Muscle of leg (tissue), 11 donors: ENCODE data around the gene C9orf78. TPM values are rescaled to one million over a fixed set of nuclear protein-coding genes. Genes with fewer than 3 reads are reported as not detected.

Experiments used
- DNase-seq: peaks from one replicate; pipeline ENCODE4 v3.0.0; 2013
- H3K27ac ChIP-seq: one replicate; pipeline ENCODE4 v1.5.1; 2013; ENCODE audit warnings: mild to moderate bottlenecking, low read length, control low read depth
- H3K27me3 ChIP-seq: one replicate; pipeline ENCODE4 v1.6.1; 2013; ENCODE audit warnings: low read length; ENCODE audit not compliant: control insufficient read depth, insufficient read depth
- H3K36me3 ChIP-seq: one replicate; pipeline ENCODE4 v1.6.1; 2013; ENCODE audit warnings: low read length; ENCODE audit not compliant: control insufficient read depth, insufficient read depth
- H3K4me1 ChIP-seq: one replicate; pipeline ENCODE4 v1.6.1; 2013; ENCODE audit warnings: low read length; ENCODE audit not compliant: control insufficient read depth, insufficient read depth
- H3K4me3 ChIP-seq: one replicate; pipeline ENCODE4 v1.5.1; 2013; ENCODE audit warnings: low read length, control low read depth
- H3K9me3 ChIP-seq: replicated peaks from 2 replicates; pipeline ENCODE4 v1.6.1; 2013; ENCODE audit warnings: low read depth, low read length; ENCODE audit not compliant: control insufficient read depth
- WGBS: methylation state at CpG from one replicate; pipeline ENCODE4 v1.1.5; 2013; ENCODE audit warnings: missing lambda C conversion rate; ENCODE audit not compliant: insufficient coverage; 5-methylcytosine and 5-hydroxymethylcytosine counted together
- polyA plus RNA-seq, 8 donors: library from polyadenylated mRNA; unstranded; fragments of 120-200 nt; gene quantifications; one replicate each; pipeline versions ENCODE4 v1.2.1 to v1.2.3, GENCODE V29; 2013; ENCODE audit warnings: inconsistent platforms in 1 of 8, low replicate concordance in 1 of 8; ENCODE audit not compliant: insufficient read length in 8 of 8, insufficient read depth in 1 of 8
- total RNA-seq: library from RNA; stranded (reverse); fragments of 120-200 nt; gene quantifications from one replicate; pipeline ENCODE4 v1.2.4, GENCODE V29; 2013

The C9orf78 gene
- total and polyA plus RNA-seq, 9 donors = 36.2 to 62.3 (median 50.1) TPM

GRCh38 chr9:129840034-129840433 is 5.0 kb upstream of the C9orf78 start:
- Histone ChIP-seq H3K27ac (no peak overlapping the region), H3K9me3 (no peaks in the 10 kb centered on the region), H3K4me1 (peaks cover 9% of the 10 kb centered on the region), H3K4me3 (no peak overlapping the region), H3K36me3 (peaks cover 9% of the 10 kb centered on the region), H3K27me3 (no peaks in the 10 kb centered on the region)
- 84% methylated on average over 6 of the region's 8 CpGs for WGBS
- DNase-seq = no peak

DNA sequence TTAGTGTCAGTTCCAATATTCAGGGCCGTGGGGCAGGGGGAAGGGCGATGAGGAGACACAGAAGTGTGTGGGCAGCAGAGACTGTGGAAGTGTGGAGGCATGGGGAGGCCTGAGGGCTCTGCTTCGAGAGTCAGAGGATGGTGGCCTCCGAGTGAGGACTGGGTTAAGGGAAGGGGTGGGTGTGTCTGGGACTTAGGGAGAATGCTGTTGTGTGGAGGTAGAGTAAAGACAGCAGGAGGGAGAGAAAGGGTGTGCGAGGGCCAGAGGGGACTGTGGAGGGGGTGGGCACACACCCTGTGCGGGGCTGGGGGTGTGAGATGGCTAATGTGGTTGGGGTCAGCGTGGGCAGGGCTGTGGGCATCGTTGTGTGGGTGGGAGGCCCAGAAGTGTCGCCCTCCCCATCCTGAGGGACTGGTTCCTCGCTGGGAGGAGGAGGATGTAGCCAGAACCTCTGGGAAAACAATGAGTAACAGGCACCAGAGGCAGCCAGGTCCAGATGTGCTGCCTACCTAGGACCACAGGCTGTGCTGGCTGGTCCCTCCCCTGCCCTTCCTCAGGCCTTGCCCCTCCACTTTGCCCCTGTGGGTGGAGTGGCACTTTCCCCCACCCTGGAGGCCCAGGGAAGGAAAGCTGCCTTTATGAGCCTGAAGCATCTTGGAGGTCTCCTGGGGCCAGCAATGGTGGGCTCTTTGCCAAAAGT is 4.4 kb upstream of the C9orf78 start:
- no peak for DNase-seq
- Histone ChIP-seq H3K4me3 (no peak overlapping the region), H3K27me3 (no peaks in the 10 kb centered on the region), H3K4me1 (peaks cover 9% of the 10 kb centered on the region), H3K9me3 (no peaks in the 10 kb centered on the region), H3K27ac (no peak overlapping the region), H3K36me3 (peaks cover 9% of the 10 kb centered on the region)
- WGBS = 62% methylated on average over 9 of the region's 10 CpGs

DNA sequence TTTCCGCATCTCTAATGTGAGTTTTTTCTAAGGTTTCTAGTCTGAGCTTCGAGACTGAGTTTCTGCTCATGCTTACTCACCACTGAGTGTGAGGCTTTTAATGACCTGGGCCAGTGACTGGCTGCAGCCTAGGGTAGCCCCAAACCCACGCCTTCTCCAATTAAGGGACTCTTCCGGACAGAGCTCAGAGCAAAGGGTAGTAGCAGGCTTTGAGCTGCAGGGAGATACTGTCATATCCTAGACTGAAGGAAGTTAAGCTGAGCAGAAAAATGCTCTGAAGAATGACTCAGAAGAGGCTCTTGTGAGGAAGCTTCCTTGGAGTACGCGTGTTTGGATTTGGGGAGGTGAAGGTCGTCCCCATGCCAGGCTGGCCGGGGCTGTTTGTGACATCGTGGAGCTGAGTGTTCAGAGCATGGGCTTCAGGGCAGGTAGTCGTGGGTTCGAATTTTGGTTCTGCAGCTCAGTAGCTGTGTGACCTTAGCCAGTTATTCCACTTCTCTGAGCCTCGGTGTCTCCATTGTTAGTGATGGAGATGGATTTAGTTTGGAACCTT is 3.7 kb upstream of the C9orf78 start:
- WGBS = 78% methylated on average over 10 of the region's 12 CpGs
- H3K27me3 ChIP-seq = no peaks in the 10 kb centered on the region
- H3K4me3 ChIP-seq = no peak overlapping the region
- no peaks in the 10 kb centered on the region for H3K9me3 ChIP-seq
- peaks cover 9% of the 10 kb centered on the region for H3K36me3 ChIP-seq
- peaks cover 12% of the 10 kb centered on the region for H3K4me1 ChIP-seq
- no peak overlapping the region for H3K27ac ChIP-seq
- no peak for DNase-seq

DNA sequence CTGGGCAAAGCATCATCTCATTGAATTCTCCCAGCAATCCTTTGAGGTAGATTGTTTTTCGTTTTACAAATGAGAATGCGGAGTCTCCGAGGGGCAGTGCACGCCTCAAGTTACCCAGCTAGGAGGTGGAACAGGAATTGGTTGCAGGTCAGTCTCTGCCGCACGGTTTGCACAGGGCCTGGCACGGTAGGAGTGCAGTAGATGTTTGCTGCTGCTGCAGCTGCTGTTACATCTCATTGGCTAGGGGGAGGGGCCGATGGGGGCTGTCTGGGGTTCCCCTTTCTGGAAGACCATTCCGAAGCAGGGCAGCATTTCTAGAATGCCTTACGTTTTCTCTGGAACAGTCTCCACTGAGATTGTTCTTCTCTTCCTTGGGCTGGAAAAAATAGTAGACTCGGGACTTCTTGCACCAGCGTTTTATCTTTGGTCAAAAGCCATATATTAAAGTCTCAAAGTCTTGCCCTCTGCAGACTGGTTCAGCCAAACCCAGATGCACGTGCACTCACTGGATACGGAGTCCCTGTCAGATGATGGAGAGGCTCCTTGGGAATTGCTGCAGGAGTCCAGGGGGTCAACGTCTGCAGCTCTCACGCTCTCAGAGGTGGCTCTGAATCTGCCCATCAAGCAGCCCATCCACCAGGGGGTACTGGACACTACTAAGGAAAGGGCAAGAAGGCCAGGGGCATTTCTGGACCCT is 1.4 kb upstream of the C9orf78 start:
- H3K9me3 ChIP-seq = no peaks in the 10 kb centered on the region
- H3K27me3 ChIP-seq = no peaks in the 10 kb centered on the region
- peaks cover 12% of the 10 kb centered on the region for H3K4me1 ChIP-seq
- H3K4me3 ChIP-seq = peak overlapping the region; percentile 84
- H3K36me3 ChIP-seq = peaks cover 22% of the 10 kb centered on the region
- H3K27ac ChIP-seq = no peak overlapping the region
- DNase-seq = no peak
- WGBS = 22% methylated on average over 14 of the region's 16 CpGs

DNA sequence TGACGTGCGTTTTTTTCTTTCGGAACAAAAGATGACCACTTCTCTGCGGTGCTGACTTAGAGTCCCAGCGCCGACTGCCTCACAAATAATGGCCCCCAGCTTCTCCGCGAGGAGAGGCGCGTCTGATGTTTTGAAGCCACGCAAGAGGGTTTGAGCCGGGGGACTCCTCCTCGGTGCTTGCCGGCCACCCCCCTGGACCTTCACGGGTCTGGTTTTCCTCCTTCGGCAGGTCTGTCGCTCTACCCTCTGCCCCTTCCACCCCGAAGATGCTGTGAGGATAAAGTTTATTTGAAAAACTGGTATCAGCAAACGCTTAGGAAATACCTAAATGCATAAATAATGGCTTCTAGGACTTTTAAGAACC is 767 bp upstream of the C9orf78 start:
- H3K9me3 ChIP-seq = no peaks in the 10 kb centered on the region
- H3K4me1 ChIP-seq = peaks cover 12% of the 10 kb centered on the region
- peak overlapping the region; percentile 18 for H3K27ac ChIP-seq
- WGBS = 1% methylated on average over 11 of the region's 19 CpGs
- H3K36me3 ChIP-seq = peaks cover 24% of the 10 kb centered on the region
- no peak for DNase-seq
- no peaks in the 10 kb centered on the region for H3K27me3 ChIP-seq
- H3K4me3 ChIP-seq = peak overlapping the region; percentile 84

DNA sequence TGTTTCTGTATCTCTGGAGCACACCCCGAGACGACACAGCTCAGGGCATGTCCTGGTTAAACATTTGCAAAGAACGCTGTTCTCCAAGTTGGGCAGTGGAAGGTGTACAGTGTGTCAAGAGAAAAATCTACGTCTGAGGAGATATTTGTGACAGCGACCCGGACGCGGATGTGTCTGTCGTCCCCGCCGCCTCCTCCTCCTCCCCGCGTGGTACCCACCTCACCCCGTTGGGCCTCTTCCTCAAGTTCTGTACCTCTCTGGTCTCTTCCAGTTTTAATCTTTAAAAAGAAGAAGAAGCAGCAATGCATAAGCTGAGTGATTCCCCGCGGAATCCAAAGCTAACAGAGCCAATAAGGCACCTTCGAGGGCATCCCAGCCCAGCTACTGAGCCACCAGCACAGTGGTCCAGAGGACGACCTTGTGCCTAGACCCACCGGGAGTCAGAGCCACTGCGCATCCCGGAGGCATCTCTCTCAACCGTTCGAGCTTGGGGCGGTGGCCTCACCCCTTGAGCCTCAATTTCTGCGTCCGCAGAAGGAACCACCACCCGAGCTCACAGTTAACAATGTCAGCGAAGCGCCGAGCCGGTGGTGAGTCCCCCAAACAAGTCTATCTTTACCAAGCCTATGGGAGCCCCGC is 467 bp downstream of the C9orf78 start:
- Histone ChIP-seq H3K27me3 (no peaks in the 10 kb centered on the region), H3K9me3 (no peaks in the 10 kb centered on the region), H3K27ac (peak overlapping the region; percentile 75), H3K4me3 (peak overlapping the region; percentile 84), H3K4me1 (peaks cover 12% of the 10 kb centered on the region), H3K36me3 (peaks cover 35% of the 10 kb centered on the region)
- 2% methylated on average over 21 of the region's 32 CpGs for WGBS
- no peak for DNase-seq

DNA sequence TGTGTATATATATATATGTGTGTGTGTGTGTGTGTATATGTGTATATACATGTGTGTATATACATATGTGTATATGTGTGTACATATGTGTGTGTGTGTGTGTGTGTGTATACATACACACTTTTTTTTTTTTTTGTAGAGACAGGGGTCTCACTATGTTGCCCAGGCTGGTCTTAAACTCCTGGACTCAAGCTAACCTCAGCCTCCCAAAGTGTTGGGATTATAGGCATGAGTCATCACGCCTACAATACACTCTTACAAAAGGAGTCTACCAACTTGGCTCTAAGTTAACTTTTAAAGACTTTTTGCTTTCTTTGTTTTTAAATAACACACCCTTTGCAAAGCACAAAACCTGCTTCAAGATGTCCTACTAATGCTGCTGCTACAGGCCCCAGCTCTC is 2.1 kb downstream of the C9orf78 start:
- WGBS = no CpG with 5 or more reads among the region's 1 CpG
- H3K27ac ChIP-seq = no peak overlapping the region
- H3K36me3 ChIP-seq = peaks cover 50% of the 10 kb centered on the region

GRCh38 chr9:129828969-129829368 is 6.1 kb downstream of the C9orf78 start:
- H3K9me3 ChIP-seq = no peaks in the 10 kb centered on the region
- no peak overlapping the region for H3K4me3 ChIP-seq
- no peak for DNase-seq
- WGBS = 95% methylated on average over 10 of the region's 10 CpGs
- no peaks in the 10 kb centered on the region for H3K4me1 ChIP-seq
- H3K27me3 ChIP-seq = no peaks in the 10 kb centered on the region
- H3K36me3 ChIP-seq = peaks cover 48% of the 10 kb centered on the region
- H3K27ac ChIP-seq = no peak overlapping the region

More for the DNA sequence above, 2.1 kb downstream of the C9orf78 start:
- DNase-seq = no peak
- H3K27me3 ChIP-seq = no peaks in the 10 kb centered on the region
- H3K4me1 ChIP-seq = peaks cover 12% of the 10 kb centered on the region
- no peak overlapping the region for H3K4me3 ChIP-seq
- H3K9me3 ChIP-seq = no peaks in the 10 kb centered on the region

DNA sequence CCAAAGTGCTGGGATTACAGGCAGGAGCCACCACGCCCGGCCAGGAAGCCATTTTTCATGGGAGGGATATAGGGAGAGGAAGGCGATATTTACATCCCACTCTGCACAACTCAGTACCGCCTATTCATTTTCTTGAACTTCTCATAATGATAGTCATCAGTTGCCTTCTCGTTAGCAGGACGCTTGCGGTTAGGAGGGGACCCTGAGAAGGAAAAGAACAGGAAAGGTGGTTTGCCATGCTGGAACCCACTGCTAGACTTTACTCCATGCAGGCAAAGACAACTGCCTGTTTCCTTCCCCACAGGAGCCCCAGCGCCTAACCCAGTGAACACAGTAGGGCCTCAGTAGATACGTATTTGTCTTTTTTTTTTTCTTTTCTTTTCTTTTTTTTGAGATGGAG is 7.0 kb downstream of the C9orf78 start:
- WGBS = 83% methylated on average over 1 of the region's 9 CpGs
- no peak overlapping the region for H3K4me3 ChIP-seq
- H3K36me3 ChIP-seq = peaks cover 43% of the 10 kb centered on the region
- H3K27ac ChIP-seq = no peak overlapping the region
- peaks cover 2% of the 10 kb centered on the region for H3K4me1 ChIP-seq
- no peak for DNase-seq
- H3K9me3 ChIP-seq = no peaks in the 10 kb centered on the region
- no peaks in the 10 kb centered on the region for H3K27me3 ChIP-seq

DNA sequence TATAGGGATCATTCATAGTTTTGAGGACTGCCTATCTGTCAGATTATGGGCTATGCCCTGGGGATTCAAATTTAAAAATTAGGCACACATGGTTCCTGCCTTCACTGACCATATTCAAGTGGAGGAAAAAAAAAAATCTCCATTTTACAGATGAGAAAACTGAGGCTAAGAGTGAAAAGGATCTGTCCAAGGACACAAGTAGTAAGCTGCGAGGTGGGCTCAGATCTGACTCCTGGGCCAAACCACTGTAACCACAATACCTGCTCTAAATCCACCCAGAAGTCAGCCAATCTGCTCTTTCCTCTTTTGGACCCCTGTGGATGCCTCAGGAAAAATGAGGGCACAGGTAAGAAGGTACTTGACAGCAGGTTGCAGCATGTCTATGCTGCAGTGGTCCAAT is 8.3 kb downstream of the C9orf78 start:
- Histone ChIP-seq H3K27me3 (no peaks in the 10 kb centered on the region), H3K36me3 (peaks cover 47% of the 10 kb centered on the region), H3K9me3 (no peaks in the 10 kb centered on the region), H3K4me3 (no peak overlapping the region), H3K27ac (no peak overlapping the region), H3K4me1 (peaks cover 7% of the 10 kb centered on the region)
- no peak for DNase-seq
- no CpG with 5 or more reads among the region's 1 CpG for WGBS
